OCI-LY7 (cell line): ENCODE measurements around the gene DOK3.

ENCODE experiments used
- CTCF ChIP-seq: fragments of 200-600 bp; sonication (generic); conservative IDR thresholded peaks from 2 replicates; pipeline ENCODE4 v1.5.1; 2014; ENCODE audit warnings: mild to moderate bottlenecking, antibody characterized with exemption, low read length, moderate library complexity, mixed read lengths
- EZH2phosphoT487 ChIP-seq: fragments of 200-600 bp; sonication (generic); IDR thresholded peaks from 2 replicates; pipeline ENCODE4 v1.6.1; 2018; ENCODE audit warnings: low read depth, borderline replicate concordance, mild to moderate bottlenecking, mixed run types, antibody characterized with exemption, low read length, moderate library complexity, mixed read lengths

- no peak for TF ChIP-seq EZH2phosphoT487
- no peak for TF ChIP-seq CTCF
Observed at GRCh38 chr5:177498013-177498787, 11.4 kb downstream of the DOK3 start.
